ENCODE results near the gene RINL.

Gene RINL

GRCh38 chr19:38917516-38917915 lies 39.4 kb upstream of the RINL start:
- H3K36me3 ChIP-seq (ENCODE audit: low read depth) = peaks cover 10% of the 10 kb centered on the region
- H3K27me3 ChIP-seq (ENCODE audit: insufficient read depth, poor library complexity, severe bottlenecking) = no peaks in the 10 kb centered on the region
- no peaks in the 10 kb centered on the region for H3K9me3 ChIP-seq (ENCODE audit: severe bottlenecking)
- H3K4me1 ChIP-seq (ENCODE audit: insufficient read depth, poor library complexity, severe bottlenecking) = no peaks in the 10 kb centered on the region
- no peak overlapping the region for H3K4me3 ChIP-seq (ENCODE audit: severe bottlenecking)
- no peak overlapping the region for H3K27ac ChIP-seq (ENCODE audit: poor library complexity, severe bottlenecking)
- no peak for ATAC-seq (ENCODE audit: low read depth)
- no peak for DNase-seq (ENCODE audit: low spot score)
- TF ChIP-seq CTCF (IDR thresholded peaks at IDR 0.05; ENCODE audit: poor library complexity, severe bottlenecking) = no peak

- no peak for TF ChIP-seq CTCF (IDR thresholded peaks at IDR 0.05; ENCODE audit: poor library complexity, severe bottlenecking)
- H3K4me1 ChIP-seq (ENCODE audit: insufficient read depth, poor library complexity, severe bottlenecking) = no peaks in the 10 kb centered on the region
- H3K9me3 ChIP-seq (ENCODE audit: severe bottlenecking) = no peaks in the 10 kb centered on the region
- ATAC-seq (ENCODE audit: low read depth) (no peak), DNase-seq (ENCODE audit: low spot score) (no peak)
- H3K36me3 ChIP-seq (ENCODE audit: low read depth) = no peaks in the 10 kb centered on the region
- no peak overlapping the region for H3K27ac ChIP-seq (ENCODE audit: poor library complexity, severe bottlenecking)
- H3K4me3 ChIP-seq (ENCODE audit: severe bottlenecking) = no peak overlapping the region
- H3K27me3 ChIP-seq (ENCODE audit: insufficient read depth, poor library complexity, severe bottlenecking) = no peaks in the 10 kb centered on the region
Measured at GRCh38 chr19:38915329-38916321, 37.5 kb upstream of the RINL start.

GRCh38 chr19:38913958-38914357 lies 35.9 kb upstream of the RINL start:
- no peak overlapping the region for H3K27ac ChIP-seq (ENCODE audit: poor library complexity, severe bottlenecking)
- H3K27me3 ChIP-seq (ENCODE audit: insufficient read depth, poor library complexity, severe bottlenecking) = no peaks in the 10 kb centered on the region
- H3K9me3 ChIP-seq (ENCODE audit: severe bottlenecking) = no peaks in the 10 kb centered on the region
- no peaks in the 10 kb centered on the region for H3K36me3 ChIP-seq (ENCODE audit: low read depth)
- no peak overlapping the region for H3K4me3 ChIP-seq (ENCODE audit: severe bottlenecking)
- ATAC-seq (ENCODE audit: low read depth) (no peak), DNase-seq (ENCODE audit: low spot score) (no peak)
- H3K4me1 ChIP-seq (ENCODE audit: insufficient read depth, poor library complexity, severe bottlenecking) = no peaks in the 10 kb centered on the region
- TF ChIP-seq CTCF (IDR thresholded peaks at IDR 0.05; ENCODE audit: poor library complexity, severe bottlenecking) = no peak

GRCh38 chr19:38912600-38913514 lies 34.8 kb upstream of the RINL start:
- no peaks in the 10 kb centered on the region for H3K27me3 ChIP-seq (ENCODE audit: insufficient read depth, poor library complexity, severe bottlenecking)
- H3K36me3 ChIP-seq (ENCODE audit: low read depth) = no peaks in the 10 kb centered on the region
- no peak overlapping the region for H3K4me3 ChIP-seq (ENCODE audit: severe bottlenecking)
- H3K27ac ChIP-seq (ENCODE audit: poor library complexity, severe bottlenecking) = no peak overlapping the region
- no peak for DNase-seq (ENCODE audit: low spot score)
- TF ChIP-seq CTCF (IDR thresholded peaks at IDR 0.05; ENCODE audit: poor library complexity, severe bottlenecking) = no peak
- H3K9me3 ChIP-seq (ENCODE audit: severe bottlenecking) = no peaks in the 10 kb centered on the region
- ATAC-seq (ENCODE audit: low read depth) = no peak
- H3K4me1 ChIP-seq (ENCODE audit: insufficient read depth, poor library complexity, severe bottlenecking) = no peaks in the 10 kb centered on the region
